Stimulated activated CD8-positive, alpha-beta memory T cell treated with anti-CD3 and anti-CD28 coated beads, Interleukin-4, amount 100 ng/mL, for 4 hours (primary cell): ENCODE measurements around the gene TENM3.
"Not testable (repeated sequence)": the region's sequence is repeated elsewhere in the genome, so short reads cannot be mapped to it uniquely, and the experiment has no call there.

ENCODE experiments used
- DNase-seq, 2 donors: peaks; one replicate each; pipeline ENCODE4 v3.0.0-alpha.2; 2020; ENCODE audit warnings: low read depth in 2 of 2, low spot score in 1 of 2

TENM3 gene

DNA sequence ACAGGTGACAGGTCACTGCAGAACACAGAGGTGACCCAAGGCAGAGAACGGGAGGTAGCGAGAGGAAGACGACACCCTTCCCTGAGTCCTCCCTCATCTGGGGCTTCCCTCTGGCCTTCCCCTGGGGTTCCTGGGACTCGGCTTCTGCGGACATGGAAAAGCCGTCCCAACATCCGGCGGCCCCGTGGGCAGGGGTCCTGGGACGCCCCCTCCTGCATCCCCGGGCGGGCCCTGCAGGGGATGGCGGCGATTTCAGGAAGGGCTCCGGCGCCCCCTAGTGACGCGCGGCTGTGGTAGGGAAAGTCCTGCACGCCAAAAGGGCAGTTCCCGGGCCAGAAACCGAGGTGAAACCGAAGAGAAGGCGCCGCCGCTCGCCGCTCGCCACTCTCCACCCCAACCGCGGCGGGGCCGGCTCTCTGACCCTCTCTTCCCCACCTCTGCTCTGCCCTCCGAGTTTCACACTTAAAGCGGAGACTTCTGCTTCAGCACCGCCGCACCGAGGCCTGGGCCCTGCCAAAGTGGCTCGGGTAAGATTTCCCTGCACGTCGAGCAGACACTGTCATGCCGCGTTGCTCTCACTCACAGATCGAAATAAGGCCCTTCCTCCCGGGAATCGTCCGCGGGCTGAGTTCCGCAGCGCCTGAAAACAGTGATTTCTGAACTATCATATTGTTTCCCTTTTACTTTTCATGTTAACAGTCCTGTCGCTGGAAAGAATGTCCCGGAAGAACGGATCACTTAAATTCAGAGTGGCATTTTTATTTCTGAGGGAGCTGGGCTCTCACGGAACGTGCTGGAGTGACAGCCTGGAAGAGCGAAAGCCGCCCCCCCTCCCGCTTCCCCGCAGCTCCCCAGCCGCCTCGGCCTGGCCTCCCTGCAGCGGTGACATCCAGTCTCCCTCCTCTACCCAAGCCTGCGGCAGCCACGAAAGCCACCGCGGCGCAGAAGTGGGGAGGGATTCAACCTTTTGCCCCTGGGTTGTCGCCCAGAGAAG is 563.4 kb downstream of the TENM3 start:
- peak; percentile 14 to 49 for DNase-seq

DNA sequence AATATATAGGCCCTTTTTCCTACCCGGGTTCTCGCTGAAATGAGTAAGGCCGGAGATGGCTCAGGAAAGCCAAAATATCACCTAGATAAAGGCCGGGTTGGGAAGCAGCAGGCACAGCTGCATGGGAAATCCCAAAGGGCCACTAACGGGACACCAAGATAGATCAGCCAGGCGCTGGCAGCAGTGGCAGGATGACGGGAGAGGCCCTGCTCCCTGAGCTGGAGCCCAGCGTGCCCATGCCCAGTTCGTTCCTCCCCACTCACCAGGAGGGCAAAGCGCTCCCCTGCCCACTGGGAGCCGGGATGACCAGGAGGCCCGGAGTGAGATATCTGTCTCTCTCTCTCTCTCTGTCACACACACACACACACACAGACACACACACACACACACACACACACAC is 564.1 kb downstream of the TENM3 start:
- DNase-seq = no peak

DNA sequence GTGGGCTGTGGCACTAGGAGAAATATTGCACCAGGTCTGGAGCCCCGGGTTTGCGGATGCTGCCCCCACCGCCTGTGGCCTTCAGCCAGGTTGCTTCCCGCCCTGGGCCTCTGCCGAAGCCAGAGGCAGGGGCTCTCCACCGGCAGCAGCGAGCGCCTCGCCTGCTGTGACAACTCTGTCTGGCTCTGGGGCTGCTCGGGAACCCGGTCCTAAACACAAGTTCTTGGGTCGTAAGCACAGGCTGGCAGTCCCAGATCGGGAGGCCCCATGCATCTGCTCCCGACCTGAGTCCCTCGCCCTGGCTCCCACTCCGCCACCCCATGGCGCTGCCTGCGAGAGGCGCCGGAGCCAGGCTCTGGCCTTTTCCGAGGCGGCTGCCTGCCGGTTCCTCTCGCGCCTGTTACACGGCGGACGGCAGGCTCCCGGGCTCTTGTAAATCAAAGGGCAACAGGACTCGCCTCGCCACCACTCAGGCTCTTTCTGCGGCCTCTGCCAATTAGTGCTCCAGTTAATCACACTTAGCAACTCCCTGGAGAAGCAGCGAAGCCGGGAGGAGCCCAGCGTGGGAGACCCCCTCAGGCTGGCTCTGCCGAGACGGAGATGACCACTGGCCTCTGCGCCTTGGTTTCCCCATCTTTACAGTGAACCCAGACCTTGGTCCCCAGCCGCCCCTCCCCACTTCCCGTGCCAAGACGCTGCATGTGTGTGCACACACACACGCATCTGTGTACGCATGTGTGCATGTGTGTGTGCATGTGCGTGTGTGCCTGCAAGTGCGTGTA is 564.8 kb downstream of the TENM3 start:
- DNase-seq = no peak

DNA sequence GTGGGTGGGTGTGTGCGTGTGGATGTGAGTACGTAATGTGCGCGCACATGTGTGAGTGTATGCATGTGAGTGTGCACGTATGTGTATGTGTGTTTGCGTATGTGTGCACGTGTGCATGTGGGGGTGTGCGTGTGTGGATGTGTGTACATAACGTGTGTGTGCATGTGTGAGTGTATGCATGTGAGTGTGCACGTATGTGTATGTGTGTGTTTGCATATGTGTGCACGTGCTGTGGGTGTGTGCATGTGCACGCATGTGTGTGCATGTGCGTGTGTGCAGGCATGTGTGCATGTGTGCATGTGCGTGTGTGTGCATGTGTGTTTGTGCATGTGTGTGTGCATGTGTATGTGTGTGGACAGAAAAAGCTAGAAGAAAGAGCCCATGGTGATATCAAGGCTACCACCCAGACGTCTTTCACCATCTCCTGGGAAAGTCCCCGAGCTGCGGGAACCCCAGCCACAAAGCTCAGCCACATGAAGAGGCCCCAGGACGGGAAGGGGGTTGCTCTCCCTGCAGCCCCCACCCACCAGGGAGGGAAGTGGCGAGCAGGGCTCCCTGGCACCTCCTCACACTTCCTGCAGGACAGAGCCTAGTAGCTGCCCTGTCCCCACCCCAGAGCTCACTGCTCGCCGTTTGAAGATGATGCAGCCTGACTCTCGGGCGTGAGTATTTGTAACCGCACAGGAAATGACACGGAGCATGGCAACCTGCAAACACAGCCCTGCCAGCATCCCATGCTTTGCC is 565.6 kb downstream of the TENM3 start:
- DNase-seq = peak in 1 of 2 donors; percentile 16

DNA sequence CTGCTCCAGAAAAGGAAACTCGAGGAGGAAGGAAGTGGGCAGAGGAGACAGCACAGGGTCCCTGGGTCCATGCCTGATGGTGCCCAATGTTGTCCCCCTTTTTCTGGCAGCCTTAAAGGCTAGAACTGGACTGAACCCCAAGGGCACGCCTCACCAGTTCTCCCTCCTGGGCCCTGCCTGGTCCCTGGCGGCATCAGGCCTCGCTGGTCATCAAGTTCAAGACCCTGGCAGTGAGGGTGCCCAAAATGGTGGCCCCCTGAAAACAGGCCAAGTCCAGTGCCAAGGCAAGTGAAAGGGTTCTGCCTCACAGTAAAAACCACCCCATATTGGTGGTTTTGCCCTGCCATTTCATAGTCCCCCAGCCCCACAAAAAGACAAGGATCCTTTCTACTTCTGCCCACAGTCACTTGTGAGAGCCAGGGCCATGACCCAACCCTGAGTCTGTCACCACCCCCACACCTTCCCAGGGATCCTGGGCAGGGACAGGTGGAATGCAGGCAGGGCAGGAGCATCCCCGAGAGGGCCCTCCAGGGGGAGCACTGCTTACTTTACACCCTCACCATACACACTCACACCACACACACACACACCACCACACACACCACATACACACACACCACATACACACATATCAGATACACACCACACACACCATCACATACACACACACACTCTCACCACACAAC is 566.4 kb downstream of the TENM3 start:
- no peak for DNase-seq

DNA sequence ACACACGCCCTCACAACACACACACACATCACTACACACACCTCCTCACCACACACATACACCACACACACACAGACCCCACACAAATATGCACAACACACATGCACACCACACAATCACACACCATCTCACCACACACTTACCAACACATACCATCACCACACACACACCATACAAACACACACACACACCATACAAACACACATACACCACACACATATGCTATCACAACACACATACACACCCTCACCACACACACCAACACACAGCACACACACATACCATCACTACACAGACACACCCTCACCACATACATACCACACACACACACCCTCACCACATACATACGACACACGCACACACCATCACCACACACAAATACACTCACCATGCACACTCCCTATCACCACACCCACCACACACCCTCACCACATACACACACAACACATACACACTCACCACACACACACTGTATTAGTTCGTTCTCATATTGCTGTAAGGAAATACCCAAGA is 567.0 kb downstream of the TENM3 start:
- no peak for DNase-seq

DNA sequence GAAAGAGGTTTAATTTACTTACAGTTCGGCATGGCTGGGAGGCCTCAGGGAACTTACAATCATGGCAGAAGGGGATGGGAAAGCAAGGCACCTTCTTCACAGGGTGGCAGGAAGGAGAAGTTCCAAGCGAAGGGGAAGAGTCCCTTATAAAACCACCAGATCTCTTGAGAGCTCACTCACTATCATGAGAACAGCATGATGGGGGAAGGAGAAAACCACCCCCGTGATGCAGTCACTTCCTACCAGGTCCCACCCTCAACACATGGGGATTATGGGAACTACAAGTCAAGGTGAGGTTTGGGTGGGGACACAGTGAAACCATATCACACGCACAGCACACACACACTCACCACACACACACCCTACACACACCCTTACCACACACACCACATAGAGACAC is 569.7 kb downstream of the TENM3 start:
- DNase-seq = no peak

DNA sequence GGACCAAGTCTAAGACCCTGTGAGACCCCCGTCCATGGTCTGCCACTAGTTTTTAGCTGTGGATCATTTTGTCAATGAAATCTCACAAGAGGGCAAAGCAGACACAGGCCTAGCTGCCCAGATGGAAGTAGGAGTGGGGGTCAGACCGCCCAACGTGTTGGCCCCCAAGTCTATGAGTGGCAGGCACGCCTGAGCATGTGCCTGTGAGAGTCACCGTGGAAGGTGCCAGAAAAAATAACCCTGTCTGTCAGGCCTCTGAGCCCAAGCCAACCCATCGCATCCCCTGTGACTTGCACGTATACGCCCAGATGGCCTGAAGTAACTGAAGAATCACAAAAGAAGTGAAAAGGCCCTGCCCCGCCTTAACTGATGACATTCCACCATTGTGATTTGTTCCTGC is 570.9 kb downstream of the TENM3 start:
- not testable (repeated sequence) for DNase-seq

DNA sequence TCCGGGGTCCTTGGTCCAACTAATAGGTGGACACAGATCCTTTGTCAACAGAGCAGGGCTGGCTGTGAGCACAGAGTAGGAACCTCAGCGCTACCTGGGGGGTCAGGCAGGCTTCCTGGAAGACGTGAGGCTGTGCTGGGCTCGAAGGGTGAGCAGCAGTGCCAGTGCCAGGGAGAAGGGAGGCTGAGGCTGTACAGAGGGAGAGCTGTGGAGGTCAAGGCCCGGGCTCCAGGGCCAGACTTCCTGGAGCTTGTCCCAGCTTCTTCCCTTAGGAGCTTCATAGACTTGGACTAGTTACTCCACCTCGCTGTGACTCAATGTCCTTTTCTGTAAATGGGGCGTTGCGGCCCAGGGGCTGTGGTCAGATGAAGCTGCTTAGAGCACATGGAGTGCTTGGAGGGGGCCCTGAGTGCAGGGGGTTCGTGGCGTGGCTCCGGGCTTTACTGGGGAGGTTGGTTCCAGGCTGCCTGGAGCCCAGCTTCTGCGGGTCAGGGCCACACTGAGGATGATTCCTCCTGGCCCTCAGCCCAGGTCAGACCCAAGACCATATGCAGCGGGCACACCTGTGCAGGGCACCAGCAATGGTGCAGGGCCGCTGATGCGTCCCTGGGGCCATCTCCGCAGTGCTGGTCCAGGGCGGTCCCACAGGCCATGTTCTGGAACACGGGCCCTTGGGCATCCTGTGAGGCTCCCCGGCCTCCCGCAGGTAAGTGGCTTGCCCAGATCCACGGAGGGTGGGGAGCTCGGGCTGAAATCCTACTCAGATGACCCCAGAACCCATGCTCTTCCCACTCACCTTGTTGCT is 575.9 kb downstream of the TENM3 start:
- no peak for DNase-seq

DNA sequence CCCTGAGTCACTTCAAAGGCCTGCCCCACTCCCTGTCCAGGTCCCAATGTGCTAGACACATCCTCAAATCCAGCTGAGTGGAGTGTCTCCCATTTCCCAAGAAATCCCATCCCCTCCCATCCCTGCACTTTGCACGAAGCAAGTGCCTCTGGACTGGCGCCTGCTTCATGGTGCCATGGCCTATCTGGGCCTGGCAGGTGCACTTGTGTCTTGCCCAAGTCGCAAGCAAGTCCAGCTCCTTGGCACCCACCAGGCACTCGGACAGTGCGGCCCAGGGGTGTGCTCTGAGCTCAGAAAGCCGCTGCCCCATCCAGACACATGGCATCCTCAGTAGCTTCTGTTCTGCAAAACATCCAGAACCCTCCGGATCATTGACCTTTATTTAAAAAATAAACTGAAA is 576.5 kb downstream of the TENM3 start:
- no peak for DNase-seq

DNA sequence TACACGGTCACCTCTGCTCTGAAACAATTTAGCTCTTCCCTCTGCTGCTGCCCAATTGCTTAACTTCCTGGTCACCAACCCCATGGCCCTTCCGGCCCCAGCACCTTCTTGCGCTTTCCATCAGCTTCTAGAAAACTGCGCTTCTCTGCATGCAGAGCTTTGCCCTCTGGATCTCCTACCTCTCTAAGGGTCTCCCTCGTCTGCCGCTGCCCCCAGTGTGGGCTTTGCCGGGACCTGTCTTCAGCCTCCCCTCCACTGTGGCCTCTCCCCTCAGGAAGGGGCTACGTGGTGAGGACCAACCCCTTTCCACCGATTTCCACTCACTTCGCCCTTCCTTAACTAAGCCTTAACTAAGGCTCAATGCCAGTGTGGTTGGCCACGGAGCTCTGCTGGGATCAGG is 579.4 kb downstream of the TENM3 start:
- no peak for DNase-seq

DNA sequence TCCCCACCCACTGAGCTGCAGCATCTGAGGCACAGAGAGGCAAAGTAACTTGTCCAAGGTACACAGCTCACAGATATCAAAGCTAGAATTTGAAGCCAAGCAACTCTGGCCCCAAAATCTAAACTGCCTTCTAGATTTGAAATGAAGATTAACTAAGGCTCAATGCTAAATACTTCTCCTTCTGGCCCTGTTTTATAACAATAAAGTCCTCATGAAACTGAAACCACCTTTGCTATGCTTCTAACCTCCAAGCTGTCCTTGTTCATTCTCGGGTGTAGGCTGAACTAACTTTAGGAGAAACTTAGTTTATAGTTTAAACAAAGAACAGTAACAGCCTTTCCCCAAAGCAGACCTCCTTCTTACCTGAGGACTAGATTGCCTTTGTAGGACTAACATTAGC is 580.4 kb downstream of the TENM3 start:
- no peak for DNase-seq

DNA sequence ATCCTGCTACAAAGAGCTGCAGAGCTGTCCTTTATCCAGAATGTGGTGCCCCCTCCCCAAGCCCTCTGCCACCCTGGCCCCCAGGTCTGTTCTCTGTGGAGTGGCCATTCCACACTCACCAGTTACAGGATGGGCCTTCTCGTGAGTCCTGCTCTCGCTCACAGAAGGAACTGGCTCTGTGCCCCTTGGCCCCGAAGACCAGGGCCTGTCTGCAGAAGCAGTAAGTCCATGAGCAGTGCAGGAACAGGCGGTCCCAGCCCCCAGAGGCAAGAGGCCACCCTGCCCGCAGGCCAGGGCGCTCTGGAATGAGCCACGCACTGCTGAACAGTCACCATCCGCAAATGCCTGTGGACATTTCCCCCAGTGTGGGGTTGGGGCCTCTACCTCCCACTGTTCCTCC is 581.8 kb downstream of the TENM3 start:
- DNase-seq = no peak

DNA sequence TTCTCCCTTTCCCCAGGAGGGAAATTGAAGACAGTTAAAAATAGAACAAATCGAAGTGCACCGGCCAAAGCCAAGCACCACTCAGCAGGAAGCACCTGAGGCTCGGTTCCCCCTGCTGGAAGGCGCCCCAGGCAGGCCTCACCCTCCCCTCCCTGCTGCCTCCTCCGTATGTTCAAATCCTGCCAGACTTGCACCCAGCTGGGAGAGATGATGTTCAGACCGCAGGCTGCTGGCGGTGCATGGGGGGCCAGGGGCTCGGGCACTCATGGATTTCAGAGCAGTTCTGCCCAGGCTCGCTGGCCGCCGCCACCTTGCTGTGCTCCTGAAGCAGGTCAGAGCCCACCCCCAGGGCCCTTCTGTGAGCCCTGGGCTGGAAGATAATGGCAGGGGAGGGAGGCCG is 582.6 kb downstream of the TENM3 start:
- DNase-seq = no peak

DNA sequence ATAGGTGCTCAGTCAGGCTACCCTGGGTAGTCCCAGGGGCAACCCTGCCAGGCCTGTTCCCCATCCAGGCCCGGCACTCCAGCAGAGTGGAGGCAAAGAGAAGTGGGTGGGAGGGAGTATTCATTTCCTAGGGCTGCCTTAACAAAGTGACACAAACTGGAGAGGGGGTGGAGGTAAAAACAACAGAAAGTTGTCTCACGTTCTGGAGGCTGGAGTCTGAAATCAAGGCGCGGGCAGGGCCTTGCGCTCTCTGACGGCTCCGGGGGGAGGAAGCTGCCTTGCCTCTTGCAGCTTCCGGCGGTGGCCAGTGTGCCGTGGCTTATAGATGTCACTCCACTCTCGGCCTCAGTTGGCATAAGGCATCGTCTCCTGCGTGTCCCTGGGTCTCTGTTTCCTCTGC is 583.2 kb downstream of the TENM3 start:
- no peak for DNase-seq

DNA sequence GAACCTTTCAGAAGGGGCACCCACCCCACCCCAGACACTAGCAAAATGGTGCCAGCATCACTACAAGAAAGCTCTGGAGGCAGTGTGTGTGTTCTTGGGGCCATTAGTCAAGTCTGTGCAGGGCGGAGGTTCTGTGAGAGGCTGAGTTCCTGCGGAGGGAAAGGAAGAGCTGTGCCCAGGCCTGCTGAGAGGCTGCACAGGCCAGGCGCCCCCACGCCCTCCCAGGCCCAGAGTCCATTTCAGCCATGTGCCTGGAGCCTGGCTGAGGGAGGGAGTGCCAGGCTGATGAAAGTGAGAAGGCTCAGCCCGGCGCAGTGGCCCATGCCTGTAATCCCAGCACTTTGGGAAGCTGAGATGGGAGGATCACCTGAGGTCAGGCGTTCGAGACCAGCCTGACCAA is 584.0 kb downstream of the TENM3 start:
- no peak for DNase-seq

DNA sequence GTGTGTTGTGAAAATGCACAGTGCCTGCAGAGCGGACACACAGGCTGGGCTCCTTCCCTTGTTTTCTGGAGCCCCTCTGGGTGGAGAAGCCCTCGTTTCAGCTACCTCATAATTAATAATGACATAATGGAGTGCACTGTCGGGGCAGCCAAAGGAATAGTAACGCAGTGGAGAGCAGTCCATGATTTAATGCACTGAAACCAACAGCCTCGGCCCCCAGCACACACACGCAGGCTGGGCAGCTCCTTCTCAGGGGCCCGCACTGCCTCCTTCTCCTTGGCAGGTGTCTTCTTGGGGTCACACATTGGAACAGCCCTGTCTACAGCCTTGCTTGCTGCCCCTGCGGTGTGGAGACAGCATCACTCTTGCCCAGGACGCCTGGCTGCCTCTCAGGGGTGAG is 584.8 kb downstream of the TENM3 start:
- no peak for DNase-seq

DNA sequence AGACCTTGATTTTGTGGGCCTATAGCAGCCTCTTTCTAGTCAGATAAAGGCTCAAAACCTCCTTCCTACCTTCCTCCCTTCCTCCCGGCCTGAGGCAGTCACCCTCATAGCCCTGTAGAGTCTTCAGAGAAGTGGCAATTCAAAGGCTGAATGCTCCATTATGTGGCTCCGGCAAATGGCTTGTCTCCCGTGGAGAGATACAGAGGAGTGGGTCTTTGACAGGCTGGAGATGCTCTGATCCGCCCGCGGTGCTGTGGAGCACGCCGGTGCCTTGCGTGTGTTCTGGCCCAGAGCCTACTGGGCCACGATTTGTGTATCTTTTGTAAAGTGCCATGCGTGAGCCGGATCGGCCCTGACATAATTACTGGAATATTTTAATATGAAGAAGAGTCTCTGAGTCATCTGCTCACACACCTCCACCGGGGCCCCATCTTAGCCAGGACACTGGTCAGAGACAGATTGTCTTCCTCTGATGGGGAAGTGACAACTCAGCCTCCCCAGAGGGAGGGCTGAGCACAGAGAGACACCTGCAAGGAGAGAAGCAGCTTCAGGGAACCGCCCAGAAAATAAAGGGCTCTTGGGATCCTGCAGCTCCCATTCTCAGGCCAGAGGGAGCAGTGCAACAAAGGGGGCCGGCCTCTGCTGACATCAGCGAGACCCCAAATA is 585.3 kb downstream of the TENM3 start:
- no peak for DNase-seq

DNA sequence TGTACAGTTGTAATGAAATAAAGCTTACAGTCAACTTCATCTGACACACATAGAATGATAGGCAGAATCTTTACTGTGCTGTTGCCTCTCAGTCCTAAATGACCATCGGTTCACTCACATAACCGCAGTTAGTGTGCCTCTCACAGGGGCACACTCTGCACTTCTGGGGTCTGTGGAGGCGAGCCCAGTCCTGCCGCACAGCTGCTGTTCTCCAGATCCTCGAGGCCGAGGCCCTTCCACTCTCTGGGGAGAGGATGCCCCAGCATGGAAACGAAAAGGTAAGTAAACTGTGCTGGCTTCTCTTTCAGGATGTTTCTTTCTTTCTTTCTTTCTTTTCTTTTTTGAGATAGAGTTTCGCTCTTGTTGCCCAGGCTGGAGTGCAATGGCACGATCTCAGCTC is 586.0 kb downstream of the TENM3 start:
- no peak for DNase-seq
